ENCODE results near the gene NUP88. TPM values are rescaled to one million over a fixed set of nuclear protein-coding genes. Genes with fewer than 3 reads are reported as not detected.
A peak's percentile ranks its signal among the peaks of the same experiment; 100 is the strongest.

NUP88 gene
- total and polyA plus RNA-seq, 2 experiments from 2014 or later: 50.8 to 65.2 TPM

DNA sequence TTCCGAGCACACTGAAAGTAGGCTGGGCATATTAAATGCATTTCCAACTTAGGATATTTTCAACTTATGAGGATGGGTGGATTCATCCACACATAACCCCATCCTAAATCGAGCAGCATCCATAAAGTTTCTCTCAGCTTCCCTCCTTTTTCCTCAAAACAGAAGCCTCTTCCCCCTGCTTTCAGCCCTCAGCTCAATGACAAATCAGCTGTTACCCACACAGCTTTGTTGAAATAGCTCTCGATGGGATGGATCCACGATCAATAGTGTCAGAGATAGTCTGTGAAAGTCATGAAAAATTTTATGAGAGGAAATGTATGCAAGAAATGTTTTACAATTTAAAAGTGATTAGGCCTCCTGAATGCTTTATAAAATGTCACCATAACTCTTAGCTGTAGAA is 46.8 kb upstream of the NUP88 start:
- no peaks in the 10 kb centered on the region for H3K36me3 ChIP-seq (replicated peaks; ENCODE audit: insufficient read depth, low read depth)
- H3K4me1 ChIP-seq (ENCODE audit: insufficient read depth): peaks cover 9% of the 10 kb centered on the region
- H3K79me2 ChIP-seq: peaks cover 64% of the 10 kb centered on the region
- no peaks in the 10 kb centered on the region for H3K27me3 ChIP-seq
- H3K9me3 ChIP-seq (ENCODE audit: low read depth): no peaks in the 10 kb centered on the region
- H4K20me1 ChIP-seq (ENCODE audit: insufficient read depth, poor library complexity, severe bottlenecking): no peaks in the 10 kb centered on the region
- H3K4me3 ChIP-seq: no peak overlapping the region
- 92% methylated on average over 4 of the region's 4 CpGs for WGBS (ENCODE audit: low lambda C conversion rate, missing lambda C conversion rate)
- H3K27ac ChIP-seq: no peak overlapping the region
- H2AFZ ChIP-seq: no peak overlapping the region
- DNase-seq (ENCODE audit: low spot score): no peak
- no peaks in the 10 kb centered on the region for H3K9me2 ChIP-seq (replicated peaks; ENCODE audit: insufficient read depth)
- peak overlapping the region; percentile 92 for H3K4me2 ChIP-seq
- TF ChIP-seq EZH2 (IDR thresholded peaks at IDR 0.05; ENCODE audit: borderline replicate concordance) (no peak), EZH2phosphoT487 (IDR thresholded peaks at IDR 0.05; ENCODE audit: low read depth, severe bottlenecking, unreplicated experiment) (no peak)
- TF ChIP-seq, protein P1, sequence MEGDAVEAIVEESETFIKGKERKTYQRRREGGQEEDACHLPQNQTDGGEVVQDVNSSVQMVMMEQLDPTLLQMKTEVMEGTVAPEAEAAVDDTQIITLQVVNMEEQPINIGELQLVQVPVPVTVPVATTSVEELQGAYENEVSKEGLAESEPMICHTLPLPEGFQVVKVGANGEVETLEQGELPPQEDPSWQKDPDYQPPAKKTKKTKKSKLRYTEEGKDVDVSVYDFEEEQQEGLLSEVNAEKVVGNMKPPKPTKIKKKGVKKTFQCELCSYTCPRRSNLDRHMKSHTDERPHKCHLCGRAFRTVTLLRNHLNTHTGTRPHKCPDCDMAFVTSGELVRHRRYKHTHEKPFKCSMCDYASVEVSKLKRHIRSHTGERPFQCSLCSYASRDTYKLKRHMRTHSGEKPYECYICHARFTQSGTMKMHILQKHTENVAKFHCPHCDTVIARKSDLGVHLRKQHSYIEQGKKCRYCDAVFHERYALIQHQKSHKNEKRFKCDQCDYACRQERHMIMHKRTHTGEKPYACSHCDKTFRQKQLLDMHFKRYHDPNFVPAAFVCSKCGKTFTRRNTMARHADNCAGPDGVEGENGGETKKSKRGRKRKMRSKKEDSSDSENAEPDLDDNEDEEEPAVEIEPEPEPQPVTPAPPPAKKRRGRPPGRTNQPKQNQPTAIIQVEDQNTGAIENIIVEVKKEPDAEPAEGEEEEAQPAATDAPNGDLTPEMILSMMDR (IDR thresholded peaks at IDR 0.05; ENCODE audit: poor library complexity): no peak

DNA sequence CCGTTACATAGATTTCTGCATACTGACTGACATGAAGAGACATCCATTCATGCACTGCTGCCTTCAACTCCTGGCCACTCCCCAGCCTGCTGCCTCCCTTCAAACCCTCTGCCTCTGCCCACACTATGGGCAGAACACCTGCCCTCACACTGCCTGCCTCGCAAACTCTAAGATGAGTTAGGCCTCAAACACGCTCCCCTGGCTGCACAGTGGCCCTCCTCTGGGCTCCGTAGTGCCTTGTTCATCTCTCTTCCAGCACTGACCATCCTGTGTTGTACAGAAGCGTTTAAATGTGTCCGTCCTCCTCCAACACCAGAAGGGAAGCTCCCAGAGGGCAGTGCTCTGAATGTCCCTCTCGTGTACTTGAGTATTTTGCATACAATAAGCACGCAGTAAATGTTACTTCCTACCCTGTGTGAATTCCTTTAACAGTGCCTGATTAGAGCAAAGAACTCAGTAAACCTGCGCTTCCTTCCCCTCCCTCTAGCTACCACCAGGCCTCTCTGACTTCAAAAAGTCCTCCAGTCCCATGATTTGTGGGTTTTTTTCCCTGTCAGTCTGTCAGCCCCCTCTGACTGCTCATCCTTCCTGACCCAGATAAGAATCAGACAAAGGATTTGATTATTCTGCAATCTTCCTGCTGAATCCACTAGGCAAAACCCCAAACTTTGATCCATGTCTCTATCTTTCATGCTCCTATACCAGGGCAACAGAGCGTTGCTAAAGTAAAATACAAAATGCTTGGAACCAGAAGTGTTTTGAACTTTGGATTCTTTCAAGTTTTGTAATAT is 45.5 kb upstream of the NUP88 start:
- no peaks in the 10 kb centered on the region for H3K27me3 ChIP-seq
- no peak overlapping the region for H2AFZ ChIP-seq
- H3K36me3 ChIP-seq (replicated peaks; ENCODE audit: insufficient read depth, low read depth): no peaks in the 10 kb centered on the region
- TF ChIP-seq, protein P1 (IDR thresholded peaks at IDR 0.05; ENCODE audit: poor library complexity): no peak
- TF ChIP-seq EZH2phosphoT487 (IDR thresholded peaks at IDR 0.05; ENCODE audit: low read depth, severe bottlenecking, unreplicated experiment) (no peak), EZH2 (IDR thresholded peaks at IDR 0.05; ENCODE audit: borderline replicate concordance) (no peak)
- H3K4me2 ChIP-seq: no peak overlapping the region
- no peaks in the 10 kb centered on the region for H3K9me2 ChIP-seq (replicated peaks; ENCODE audit: insufficient read depth)
- DNase-seq (ENCODE audit: low spot score): no peak
- H3K79me2 ChIP-seq: peaks cover 64% of the 10 kb centered on the region
- H3K4me3 ChIP-seq: no peak overlapping the region
- no peak overlapping the region for H3K27ac ChIP-seq
- no peaks in the 10 kb centered on the region for H3K9me3 ChIP-seq (ENCODE audit: low read depth)
- H3K4me1 ChIP-seq (ENCODE audit: insufficient read depth): peaks cover 9% of the 10 kb centered on the region
- 87% methylated on average over 10 of the region's 10 CpGs for WGBS (ENCODE audit: low lambda C conversion rate, missing lambda C conversion rate)
- no peaks in the 10 kb centered on the region for H4K20me1 ChIP-seq (ENCODE audit: insufficient read depth, poor library complexity, severe bottlenecking)

DNA sequence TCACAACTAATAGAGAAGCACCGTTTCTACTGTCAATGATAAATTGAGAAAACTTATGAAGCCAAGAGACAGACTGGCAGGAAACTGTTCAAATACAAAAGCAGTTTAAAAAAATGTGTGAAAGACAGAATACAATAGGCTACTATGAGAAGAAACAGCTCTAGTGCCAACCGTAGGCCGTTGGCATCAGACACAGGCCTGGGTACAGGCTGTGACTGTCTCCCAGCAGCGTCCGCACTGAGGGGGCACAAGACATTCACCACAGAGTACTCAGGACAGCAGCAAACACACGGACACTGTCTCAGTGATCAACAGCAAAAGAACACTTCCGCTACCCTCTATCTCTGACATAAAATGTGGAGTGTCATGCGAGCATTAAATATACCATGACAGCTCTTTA is 27.3 kb upstream of the NUP88 start:
- no peak overlapping the region for H3K4me3 ChIP-seq
- no peaks in the 10 kb centered on the region for H3K79me2 ChIP-seq
- H3K36me3 ChIP-seq (replicated peaks; ENCODE audit: insufficient read depth, low read depth): no peaks in the 10 kb centered on the region
- H2AFZ ChIP-seq: no peak overlapping the region
- H3K27ac ChIP-seq: no peak overlapping the region
- H3K4me2 ChIP-seq: no peak overlapping the region
- H3K9me3 ChIP-seq (ENCODE audit: low read depth): no peaks in the 10 kb centered on the region
- TF ChIP-seq EZH2phosphoT487 (IDR thresholded peaks at IDR 0.05; ENCODE audit: low read depth, severe bottlenecking, unreplicated experiment): no peak
- no peak for TF ChIP-seq EZH2 (IDR thresholded peaks at IDR 0.05; ENCODE audit: borderline replicate concordance)
- TF ChIP-seq, protein P1 (IDR thresholded peaks at IDR 0.05; ENCODE audit: poor library complexity): no peak
- H3K4me1 ChIP-seq (ENCODE audit: insufficient read depth): no peaks in the 10 kb centered on the region
- no peaks in the 10 kb centered on the region for H4K20me1 ChIP-seq (ENCODE audit: insufficient read depth, poor library complexity, severe bottlenecking)
- WGBS (ENCODE audit: low lambda C conversion rate, missing lambda C conversion rate): 98% methylated on average over 8 of the region's 8 CpGs
- no peaks in the 10 kb centered on the region for H3K27me3 ChIP-seq
- DNase-seq (ENCODE audit: low spot score): no peak
- no peaks in the 10 kb centered on the region for H3K9me2 ChIP-seq (replicated peaks; ENCODE audit: insufficient read depth)

All from hepatocyte (in vitro differentiated cells).